CD14-positive monocyte (primary cell): ENCODE measurements around the gene KCNIP2. TPM values are rescaled to one million over a fixed set of nuclear protein-coding genes. Genes with fewer than 3 reads are reported as not detected.

Experiments
- DNase-seq, 3 donors: peaks; one replicate each; pipeline ENCODE4 v3.0.0-alpha.2; 2011 to 2022
- H2AFZ ChIP-seq: 2 replicates; pipeline ENCODE4 v1.6.0; 2012; ENCODE audit warnings: mild to moderate bottlenecking, low read depth, low read length, inconsistent platforms; ENCODE audit not compliant: insufficient read depth, poor library complexity, severe bottlenecking
- H3K27ac ChIP-seq, 2 donors: 1 replicate in 1 of 2; 2 replicates in 1 of 2; pipeline ENCODE4 v1.5.1; 2012 to 2013; ENCODE audit warnings: low read length in 2 of 2, control low read depth in 1 of 2, inconsistent platforms in 1 of 2, low read depth in 1 of 2, mild to moderate bottlenecking in 1 of 2
- H3K27me3 ChIP-seq, 2 donors: one replicate each; pipeline versions ENCODE4 v1.6.0 to v1.6.1; 2011 to 2013; ENCODE audit warnings: low read length in 2 of 2; ENCODE audit not compliant: control insufficient read depth in 2 of 2, insufficient read depth in 2 of 2
- H3K36me3 ChIP-seq, 2 donors: replicated peaks in 1 of 2; 1 replicate in 1 of 2; 2 replicates in 1 of 2; pipeline versions ENCODE4 v1.5.1 to v1.6.1; 2012 to 2013; ENCODE audit warnings: low read length in 2 of 2, control low read depth in 1 of 2, inconsistent platforms in 1 of 2, mild to moderate bottlenecking in 1 of 2; ENCODE audit not compliant: insufficient read depth in 2 of 2, control insufficient read depth in 1 of 2
- H3K4me1 ChIP-seq, 2 donors: 1 replicate in 1 of 2; 2 replicates in 1 of 2; pipeline versions ENCODE4 v1.5.1 to v1.6.1; 2012 to 2013; ENCODE audit warnings: low read length in 2 of 2, control low read depth in 1 of 2, inconsistent platforms in 1 of 2, mild to moderate bottlenecking in 1 of 2, moderate library complexity in 1 of 2; ENCODE audit not compliant: insufficient read depth in 2 of 2, control insufficient read depth in 1 of 2
- H3K4me2 ChIP-seq: replicated peaks from 2 replicates; pipeline ENCODE3; 2012; ENCODE audit warnings: low read length, moderate library complexity, mild to moderate bottlenecking; ENCODE audit not compliant: poor library complexity, severe bottlenecking; ENCODE audit errors: extremely low read depth
- H3K4me3 ChIP-seq, 3 experiments: fragments of 200-600 bp in 1 of 3; sonication (generic) in 1 of 3; replicated peaks in 1 of 3; 1 replicate in 2 of 3; 2 replicates in 1 of 3; pipeline ENCODE4 v1.5.1; 2011 to 2013; ENCODE audit warnings: low read length in 3 of 3, mild to moderate bottlenecking in 3 of 3, control low read depth in 2 of 3, low read depth in 2 of 3, inconsistent platforms in 1 of 3, moderate library complexity in 1 of 3
- H3K79me2 ChIP-seq: 2 replicates; pipeline ENCODE4 v1.6.0; 2012; ENCODE audit warnings: mild to moderate bottlenecking, control low read depth, inconsistent platforms, low read length, moderate library complexity; ENCODE audit not compliant: insufficient read depth
- H3K9ac ChIP-seq: 2 replicates; pipeline ENCODE4 v1.6.0; 2017; ENCODE audit warnings: low read length, mild to moderate bottlenecking; ENCODE audit not compliant: insufficient read depth, poor library complexity, severe bottlenecking
- H3K9me3 ChIP-seq, 2 donors: replicated peaks in 1 of 2; 1 replicate in 1 of 2; 2 replicates in 1 of 2; pipeline versions ENCODE4 v1.5.1 to v1.6.1; 2012 to 2013; ENCODE audit warnings: low read length in 2 of 2, control low read depth in 1 of 2; ENCODE audit not compliant: control insufficient read depth in 1 of 2, insufficient read depth in 1 of 2
- H4K20me1 ChIP-seq: 2 replicates; pipeline ENCODE4 v1.6.0; 2012; ENCODE audit warnings: mild to moderate bottlenecking, low read length, control low read depth, moderate library complexity; ENCODE audit not compliant: insufficient read depth
- H3K27ac Mint-ChIP-seq, 7 donors: one replicate each; pipeline ENCODE4 v1.8.0; 2020; ENCODE audit warnings: mild to moderate bottlenecking in 7 of 7, mixed read lengths in 7 of 7, moderate library complexity in 6 of 7, inconsistent platforms in 2 of 7
- H3K27me3 Mint-ChIP-seq, 3 donors: one replicate each; pipeline ENCODE4 v1.8.0; 2021 to 2022; ENCODE audit warnings: low read depth in 3 of 3, mild to moderate bottlenecking in 3 of 3, mixed read lengths in 3 of 3, moderate library complexity in 3 of 3, inconsistent platforms in 1 of 3
- H3K36me3 Mint-ChIP-seq, 2 donors: one replicate each; pipeline ENCODE4 v1.8.0; 2020; ENCODE audit warnings: mixed read lengths in 2 of 2, inconsistent platforms in 1 of 2, mild to moderate bottlenecking in 1 of 2
- H3K4me1 Mint-ChIP-seq: one replicate; pipeline ENCODE4 v1.8.0; 2020; ENCODE audit warnings: mild to moderate bottlenecking, mixed read lengths
- H3K4me3 Mint-ChIP-seq, 2 donors: one replicate each; pipeline ENCODE4 v1.8.0; 2020; ENCODE audit warnings: mild to moderate bottlenecking in 2 of 2, mixed read lengths in 2 of 2, moderate library complexity in 1 of 2
- H3K9me3 Mint-ChIP-seq, 7 donors: one replicate each; pipeline ENCODE4 v1.8.0; 2020 to 2022; ENCODE audit warnings: mixed read lengths in 7 of 7, mild to moderate bottlenecking in 6 of 7, moderate library complexity in 6 of 7, inconsistent platforms in 2 of 7
- CTCF ChIP-seq: fragments of 200-600 bp; IDR thresholded peaks from one replicate; pipeline ENCODE4 v1.8.0; 2022; ENCODE audit warnings: antibody characterized with exemption, mild to moderate bottlenecking
- WGBS: methylation state at CpG from one replicate; pipeline ENCODE4 v1.1.5; 2013; ENCODE audit warnings: missing lambda C conversion rate; ENCODE audit not compliant: insufficient coverage; 5-methylcytosine and 5-hydroxymethylcytosine counted together
- intact Hi-C, 2 donors: fragments of 100-400 bp; cut with micrococcal nuclease; formaldehyde crosslinking; loops; one replicate each; pipeline versions ENCODE4 v1.15.0 to v1.15.1; 2023
- polyA plus RNA-seq, 3 donors: library from polyadenylated mRNA; depleted of rRNA in 1 of 3; unstranded in 2 of 3; stranded (reverse) in 1 of 3; fragments of 300-500 nt in 2 of 3; fragments of >200 nt in 1 of 3; fragmentation: Illumina TruSeq in 2 of 3; gene quantifications; 1 replicate in 2 of 3; 2 replicates in 1 of 3; pipeline ENCODE4 v1.2.3, GENCODE V29; 2012 to 2021

The KCNIP2 gene
- polyA plus RNA-seq, 3 donors = 0.48 to 2.1 TPM; not detected in 1

GRCh38 chr10:101840102-101840684, 3.4 kb downstream of the KCNIP2 start:
- peak overlapping the region; percentile 88 for H3K4me2 ChIP-seq
- DNase-seq = peak in 2 of 3 donors; percentile 14 to 38
- H3K4me1 Mint-ChIP-seq = peaks cover 54% of the 10 kb centered on the region
- peak overlapping the region; percentile 7 to 70 (median 13) for H3K4me3 ChIP-seq
- peaks cover 27 to 42% (median 30%) of the 10 kb centered on the region in 3 donors for H3K27me3 Mint-ChIP-seq
- intact Hi-C loops = loop anchor here (5.0 kb wide), 3 partner anchors 172 to 232 kb away; partner anchors contain the start of gene HPS6 (in 1 of the 2)
- peak overlapping the region; percentile 72 for H2AFZ ChIP-seq
- peaks cover 0 to under 1% (median 0%) of the 10 kb centered on the region in 7 donors for H3K9me3 Mint-ChIP-seq
- peaks cover 40 to 54% of the 10 kb centered on the region in 2 donors for H3K4me1 ChIP-seq
- H3K9ac ChIP-seq = peak overlapping the region; percentile 36
- H3K27ac Mint-ChIP-seq = peak overlapping the region in 3 of 7 donors; percentile 50 to 69 (median 58)
- 0% methylated on average over 2 of the region's 19 CpGs for WGBS
- H3K79me2 ChIP-seq = no peaks in the 10 kb centered on the region
- peak overlapping the region; percentile 80 to 90 for H3K4me3 Mint-ChIP-seq
- H3K36me3 ChIP-seq = peaks cover 0 to 7% of the 10 kb centered on the region in 2 donors
- H3K9me3 ChIP-seq = no peaks in the 10 kb centered on the region
- no peak for TF ChIP-seq CTCF
- H4K20me1 ChIP-seq = peaks cover 82% of the 10 kb centered on the region
- H3K27me3 ChIP-seq = peaks cover 5 to 16% of the 10 kb centered on the region in 2 donors
- H3K36me3 Mint-ChIP-seq = peaks cover 19% of the 10 kb centered on the region in 2 donors
- no peak overlapping the region for H3K27ac ChIP-seq

GRCh38 chr10:101839416-101840063, 4.1 kb downstream of the KCNIP2 start:
- 16% methylated on average over 22 of the region's 36 CpGs for WGBS
- H3K27ac Mint-ChIP-seq = peak overlapping the region in 2 of 7 donors; percentile 36 to 75
- H2AFZ ChIP-seq = peak overlapping the region; percentile 72

More at GRCh38 chr10:101839416-101840063, 4.1 kb downstream of the KCNIP2 start:
- H3K4me3 Mint-ChIP-seq = peak overlapping the region; percentile 77 to 90
- H3K27ac ChIP-seq = no peak overlapping the region
- peaks cover 82% of the 10 kb centered on the region for H4K20me1 ChIP-seq
- H3K9me3 ChIP-seq = no peaks in the 10 kb centered on the region
- intact Hi-C loops = loop anchor here (5.0 kb wide), 3 partner anchors 173 to 233 kb away; partner anchors contain the start of gene HPS6 (in 1 of the 2)
- peak overlapping the region; percentile 88 for H3K4me2 ChIP-seq
- H3K9ac ChIP-seq = peak overlapping the region; percentile 36
- H3K4me1 ChIP-seq = peaks cover 46 to 58% of the 10 kb centered on the region in 2 donors
- no peak for TF ChIP-seq CTCF
- H3K36me3 Mint-ChIP-seq = peaks cover 14 to 15% of the 10 kb centered on the region in 2 donors
- H3K27me3 ChIP-seq = peaks cover 5 to 16% of the 10 kb centered on the region in 2 donors
- peaks cover 0 to 1% of the 10 kb centered on the region in 2 donors for H3K36me3 ChIP-seq
- H3K9me3 Mint-ChIP-seq = no peaks in the 10 kb centered on the region
- peaks cover 58% of the 10 kb centered on the region for H3K4me1 Mint-ChIP-seq
- no peaks in the 10 kb centered on the region for H3K79me2 ChIP-seq
- peak overlapping the region; percentile 7 to 70 (median 13) for H3K4me3 ChIP-seq
- peaks cover 27 to 42% (median 30%) of the 10 kb centered on the region in 3 donors for H3K27me3 Mint-ChIP-seq
- DNase-seq = peak in 2 of 3 donors; percentile 35 to 37
